Hypothalamus (tissue), 51 donors: ENCODE data around the gene FCSK.
"Not testable (repeated sequence)": the region's sequence is repeated elsewhere in the genome, so short reads cannot be mapped to it uniquely, and the experiment has no call there.

ENCODE experiments used
- DNase-seq, 51 donors: peaks; one replicate each; lab custom pipeline; 2025; lab: John Stamatoyannopoulos, UW

FCSK gene

GRCh38 chr16:70454222-70455034 is at the start of gene FCSK:
TSS of gene FCSK (plus strand) at chr16:70454595. CDS start at chr16:70463191, 8,596 bp downstream.
- DNase-seq: peak; percentile 17 to 93 (median 60)

GRCh38 chr16:70406104-70406503 is 48.3 kb upstream of the FCSK start:
- not testable (repeated sequence) for DNase-seq

GRCh38 chr16:70407811-70408274 is 46.6 kb upstream of the FCSK start:
- DNase-seq: peak in 4 of 51 donors; percentile 3 to 35 (median 12)

GRCh38 chr16:70410734-70411133 is 43.7 kb upstream of the FCSK start:
- peak in 33 of 51 donors; percentile 5 to 68 (median 38) for DNase-seq

- DNase-seq: no peak
Measured at GRCh38 chr16:70412385-70412784, 42.0 kb upstream of the FCSK start.

- not testable (repeated sequence) for DNase-seq
Measured at GRCh38 chr16:70413572-70413971, 40.8 kb upstream of the FCSK start.

GRCh38 chr16:70416748-70417616 is 37.4 kb upstream of the FCSK start:
- DNase-seq: no peak

GRCh38 chr16:70417661-70418060 is 36.7 kb upstream of the FCSK start:
- no peak for DNase-seq

GRCh38 chr16:70418274-70418992 is 36.0 kb upstream of the FCSK start:
- DNase-seq: no peak

- no peak for DNase-seq
Measured at GRCh38 chr16:70418993-70419318, 35.4 kb upstream of the FCSK start.

GRCh38 chr16:70419384-70420327 is 34.7 kb upstream of the FCSK start:
- no peak for DNase-seq

- no peak for DNase-seq
Measured at GRCh38 chr16:70421014-70421413, 33.4 kb upstream of the FCSK start.

GRCh38 chr16:70421473-70422311 is 32.7 kb upstream of the FCSK start:
- no peak for DNase-seq

- no peak for DNase-seq
Measured at GRCh38 chr16:70422543-70422942, 31.9 kb upstream of the FCSK start.

- peak in 1 of 51 donors; percentile 10 for DNase-seq
Measured at GRCh38 chr16:70427786-70428177, 26.6 kb upstream of the FCSK start.

GRCh38 chr16:70428178-70428998 is 26.0 kb upstream of the FCSK start:
- peak in 48 of 51 donors; percentile 9 to 84 (median 56) for DNase-seq

GRCh38 chr16:70429888-70430666 is 24.3 kb upstream of the FCSK start:
- DNase-seq: no peak
